DOHH2 (cell line): ENCODE results near the gene HIGD1B.

Source experiments
- EZH2phosphoT487 ChIP-seq: fragments of 200-600 bp; sonication (generic); IDR thresholded peaks from 2 replicates; pipeline ENCODE4 v1.6.1; 2017; ENCODE audit warnings: borderline replicate concordance, mild to moderate bottlenecking, antibody characterized with exemption, low read length, moderate library complexity, mixed read lengths
- TF ChIP-seq, protein P1 (sequence below): fragments of 200-600 bp; sonication (generic); IDR thresholded peaks from one replicate; pipeline ENCODE4 v1.5.1; 2014; ENCODE audit warnings: antibody characterized with exemption, mild to moderate bottlenecking, low read depth, low read length; ENCODE audit not compliant: poor library complexity, severe bottlenecking

DNA sequence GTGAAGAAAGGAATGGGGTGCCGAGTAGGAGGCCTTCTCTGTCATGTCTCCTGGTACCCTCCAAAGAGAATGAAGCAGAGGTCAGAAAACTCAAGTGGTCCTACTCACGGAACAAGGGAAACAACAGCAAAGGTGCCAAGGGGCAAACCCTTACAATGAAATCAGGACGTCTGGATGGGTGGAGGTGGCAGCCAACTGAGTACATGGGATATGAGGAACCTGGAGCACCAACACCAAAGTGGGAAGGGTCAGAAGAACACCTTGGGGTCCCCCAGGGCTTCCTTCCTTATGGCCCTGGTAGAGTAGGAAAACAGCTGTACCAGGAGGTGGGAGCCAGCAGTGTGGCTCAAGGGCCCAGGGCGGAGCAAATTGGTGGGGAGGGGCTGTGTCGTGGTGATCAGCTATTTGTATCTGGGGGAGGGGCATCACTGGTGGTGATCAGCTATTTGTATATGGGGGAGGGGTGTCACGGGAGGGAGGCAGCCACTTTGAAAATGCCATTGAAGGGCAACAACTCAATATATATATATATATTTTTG lies 643 bp downstream of the HIGD1B start:
- TF ChIP-seq, protein P1, sequence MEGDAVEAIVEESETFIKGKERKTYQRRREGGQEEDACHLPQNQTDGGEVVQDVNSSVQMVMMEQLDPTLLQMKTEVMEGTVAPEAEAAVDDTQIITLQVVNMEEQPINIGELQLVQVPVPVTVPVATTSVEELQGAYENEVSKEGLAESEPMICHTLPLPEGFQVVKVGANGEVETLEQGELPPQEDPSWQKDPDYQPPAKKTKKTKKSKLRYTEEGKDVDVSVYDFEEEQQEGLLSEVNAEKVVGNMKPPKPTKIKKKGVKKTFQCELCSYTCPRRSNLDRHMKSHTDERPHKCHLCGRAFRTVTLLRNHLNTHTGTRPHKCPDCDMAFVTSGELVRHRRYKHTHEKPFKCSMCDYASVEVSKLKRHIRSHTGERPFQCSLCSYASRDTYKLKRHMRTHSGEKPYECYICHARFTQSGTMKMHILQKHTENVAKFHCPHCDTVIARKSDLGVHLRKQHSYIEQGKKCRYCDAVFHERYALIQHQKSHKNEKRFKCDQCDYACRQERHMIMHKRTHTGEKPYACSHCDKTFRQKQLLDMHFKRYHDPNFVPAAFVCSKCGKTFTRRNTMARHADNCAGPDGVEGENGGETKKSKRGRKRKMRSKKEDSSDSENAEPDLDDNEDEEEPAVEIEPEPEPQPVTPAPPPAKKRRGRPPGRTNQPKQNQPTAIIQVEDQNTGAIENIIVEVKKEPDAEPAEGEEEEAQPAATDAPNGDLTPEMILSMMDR = no peak
- TF ChIP-seq EZH2phosphoT487 = no peak
